ENCODE measurements around the gene SLC49A3. TPM values are rescaled to one million over a fixed set of nuclear protein-coding genes. Genes with fewer than 3 reads are reported as not detected.
A peak's percentile ranks its signal among the peaks of the same experiment; 100 is the strongest.

Gene SLC49A3
- total RNA-seq, 1 donor from 2014 or later: 3.3 TPM

- DNase-seq (ENCODE audit: extremely low spot score, unreplicated experiment): no peak
- no peaks in the 10 kb centered on the region for H3K36me3 Mint-ChIP-seq
These were observed 28.6 kb downstream of the SLC49A3 start for GRCh38 chr4:660401-660800.

GRCh38 chr4:659851-660250, 29.1 kb downstream of the SLC49A3 start:
- TF ChIP-seq, protein P1, sequence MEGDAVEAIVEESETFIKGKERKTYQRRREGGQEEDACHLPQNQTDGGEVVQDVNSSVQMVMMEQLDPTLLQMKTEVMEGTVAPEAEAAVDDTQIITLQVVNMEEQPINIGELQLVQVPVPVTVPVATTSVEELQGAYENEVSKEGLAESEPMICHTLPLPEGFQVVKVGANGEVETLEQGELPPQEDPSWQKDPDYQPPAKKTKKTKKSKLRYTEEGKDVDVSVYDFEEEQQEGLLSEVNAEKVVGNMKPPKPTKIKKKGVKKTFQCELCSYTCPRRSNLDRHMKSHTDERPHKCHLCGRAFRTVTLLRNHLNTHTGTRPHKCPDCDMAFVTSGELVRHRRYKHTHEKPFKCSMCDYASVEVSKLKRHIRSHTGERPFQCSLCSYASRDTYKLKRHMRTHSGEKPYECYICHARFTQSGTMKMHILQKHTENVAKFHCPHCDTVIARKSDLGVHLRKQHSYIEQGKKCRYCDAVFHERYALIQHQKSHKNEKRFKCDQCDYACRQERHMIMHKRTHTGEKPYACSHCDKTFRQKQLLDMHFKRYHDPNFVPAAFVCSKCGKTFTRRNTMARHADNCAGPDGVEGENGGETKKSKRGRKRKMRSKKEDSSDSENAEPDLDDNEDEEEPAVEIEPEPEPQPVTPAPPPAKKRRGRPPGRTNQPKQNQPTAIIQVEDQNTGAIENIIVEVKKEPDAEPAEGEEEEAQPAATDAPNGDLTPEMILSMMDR (conservative IDR thresholded peaks at IDR 0.05): no peak

More at GRCh38 chr4:660401-660800, 28.6 kb downstream of the SLC49A3 start:
- Mint-ChIP-seq H3K27ac (no peak overlapping the region), H3K27me3 (no peaks in the 10 kb centered on the region), H3K4me1 (ENCODE audit: unreplicated experiment) (no peaks in the 10 kb centered on the region), H3K4me3 (no peak overlapping the region), H3K9me3 (no peaks in the 10 kb centered on the region)
- TF ChIP-seq, protein P1 (conservative IDR thresholded peaks at IDR 0.05): no peak

DNA sequence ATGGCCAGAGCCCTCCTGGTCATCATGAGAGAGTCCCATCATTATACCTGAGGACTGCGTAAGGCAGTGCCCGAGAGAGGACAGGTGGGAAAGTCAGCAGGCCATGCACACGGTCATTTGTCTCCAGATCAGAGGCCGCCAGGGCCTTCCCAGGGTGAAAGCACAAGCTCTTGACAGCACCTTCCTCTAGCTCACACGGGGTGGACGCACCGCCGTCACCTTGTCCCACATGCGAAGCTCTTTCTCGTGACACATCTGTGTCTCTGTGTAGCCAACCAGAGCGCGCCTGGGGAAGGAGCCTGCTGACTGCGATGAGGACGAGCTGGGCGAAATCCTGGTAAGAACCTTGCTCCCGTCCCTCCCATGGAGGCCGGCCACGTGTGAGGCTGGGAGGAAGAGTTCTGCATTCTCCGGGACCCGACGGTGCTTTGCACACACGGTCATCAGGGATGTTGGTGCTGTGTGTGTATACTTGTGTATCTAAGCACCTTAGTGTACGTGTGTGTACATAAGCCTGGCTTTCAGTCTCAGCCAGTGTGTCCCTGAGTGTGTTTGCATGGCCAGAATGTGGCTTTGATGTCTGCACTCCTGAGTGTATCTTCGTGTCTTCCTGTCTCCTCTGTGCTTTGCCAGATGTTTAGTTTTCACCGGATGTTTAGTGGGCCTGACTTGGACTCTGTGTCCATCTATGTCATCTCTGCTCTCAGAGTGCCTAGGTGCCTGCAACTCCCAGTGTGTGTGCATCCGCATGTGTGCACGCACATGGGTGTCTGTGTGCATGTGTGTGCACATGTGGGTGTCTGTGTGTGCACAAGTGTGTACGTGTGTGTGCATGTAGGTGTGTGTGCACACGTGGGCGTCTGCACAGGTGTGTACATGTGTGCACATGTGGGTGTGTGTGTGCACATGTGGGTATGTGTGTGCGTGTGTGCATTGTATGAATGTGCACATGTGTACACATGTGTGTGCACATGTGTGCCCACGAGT, 30.0 kb downstream of the SLC49A3 start:
- H3K4me1 Mint-ChIP-seq (ENCODE audit: unreplicated experiment): no peaks in the 10 kb centered on the region
- H3K27me3 Mint-ChIP-seq: no peaks in the 10 kb centered on the region
- TF ChIP-seq, protein P1 (conservative IDR thresholded peaks at IDR 0.05): no peak
- no peaks in the 10 kb centered on the region for H3K36me3 Mint-ChIP-seq
- DNase-seq (ENCODE audit: extremely low spot score, unreplicated experiment): no peak
- H3K9me3 Mint-ChIP-seq: no peaks in the 10 kb centered on the region
- H3K4me3 Mint-ChIP-seq: peak overlapping the region; percentile 23
- peak overlapping the region; percentile 56 for H3K27ac Mint-ChIP-seq

More at GRCh38 chr4:659851-660250, 29.1 kb downstream of the SLC49A3 start:
- peak overlapping the region; percentile 40 for H3K27ac Mint-ChIP-seq
- H3K4me3 Mint-ChIP-seq: no peak overlapping the region
- H3K9me3 Mint-ChIP-seq: no peaks in the 10 kb centered on the region
- no peaks in the 10 kb centered on the region for H3K36me3 Mint-ChIP-seq
- no peak for DNase-seq (ENCODE audit: extremely low spot score, unreplicated experiment)
- no peaks in the 10 kb centered on the region for H3K4me1 Mint-ChIP-seq (ENCODE audit: unreplicated experiment)
- no peaks in the 10 kb centered on the region for H3K27me3 Mint-ChIP-seq

DNA sequence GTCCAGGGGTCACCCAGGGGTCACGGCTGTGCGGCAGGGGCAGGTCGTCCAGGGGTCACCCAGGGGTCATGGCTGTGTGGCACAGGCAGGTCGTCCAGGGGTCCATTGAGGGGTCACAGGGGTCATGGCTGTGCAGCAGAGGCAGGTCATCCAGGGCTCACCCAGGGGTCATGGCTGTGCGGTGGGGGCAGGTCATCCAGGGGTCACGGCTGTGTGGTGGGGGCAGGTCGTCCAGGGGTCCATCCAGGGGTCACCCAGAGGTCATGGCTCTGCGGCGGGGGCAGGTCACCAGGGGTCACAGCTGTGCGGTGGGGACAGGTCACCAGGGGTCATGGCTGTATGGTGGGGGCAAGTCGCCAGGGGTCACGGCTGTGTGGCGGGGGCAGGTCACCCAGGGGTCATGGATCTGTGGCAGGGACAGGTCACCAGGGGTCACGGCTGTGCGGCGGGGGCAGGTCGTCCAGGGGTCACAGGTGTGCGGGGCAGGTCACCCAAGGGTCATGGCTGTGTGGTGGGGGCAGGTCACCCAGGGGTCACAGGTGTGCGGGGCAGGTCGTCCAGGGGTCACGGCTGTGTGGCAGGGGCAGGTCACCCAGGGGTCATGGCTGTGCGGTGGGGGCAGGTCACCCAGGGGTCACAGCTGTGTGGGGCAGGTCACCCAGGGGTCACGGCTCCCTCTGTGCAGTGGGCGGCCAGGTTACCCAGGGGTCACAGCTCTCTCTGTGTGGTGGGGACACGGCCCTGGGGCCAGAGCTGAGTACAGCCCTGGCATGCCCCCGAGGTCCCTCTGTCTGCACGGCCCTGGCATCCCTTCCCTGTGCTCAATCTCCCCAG, 30.9 kb downstream of the SLC49A3 start:
- H3K4me3 Mint-ChIP-seq: peak overlapping the region; percentile 23
- TF ChIP-seq, protein P1 (conservative IDR thresholded peaks at IDR 0.05): no peak
- no peaks in the 10 kb centered on the region for H3K4me1 Mint-ChIP-seq (ENCODE audit: unreplicated experiment)
- no peak for DNase-seq (ENCODE audit: extremely low spot score, unreplicated experiment)
- no peaks in the 10 kb centered on the region for H3K27me3 Mint-ChIP-seq
- peak overlapping the region; percentile 56 for H3K27ac Mint-ChIP-seq
- no peaks in the 10 kb centered on the region for H3K9me3 Mint-ChIP-seq
- no peaks in the 10 kb centered on the region for H3K36me3 Mint-ChIP-seq

DNA sequence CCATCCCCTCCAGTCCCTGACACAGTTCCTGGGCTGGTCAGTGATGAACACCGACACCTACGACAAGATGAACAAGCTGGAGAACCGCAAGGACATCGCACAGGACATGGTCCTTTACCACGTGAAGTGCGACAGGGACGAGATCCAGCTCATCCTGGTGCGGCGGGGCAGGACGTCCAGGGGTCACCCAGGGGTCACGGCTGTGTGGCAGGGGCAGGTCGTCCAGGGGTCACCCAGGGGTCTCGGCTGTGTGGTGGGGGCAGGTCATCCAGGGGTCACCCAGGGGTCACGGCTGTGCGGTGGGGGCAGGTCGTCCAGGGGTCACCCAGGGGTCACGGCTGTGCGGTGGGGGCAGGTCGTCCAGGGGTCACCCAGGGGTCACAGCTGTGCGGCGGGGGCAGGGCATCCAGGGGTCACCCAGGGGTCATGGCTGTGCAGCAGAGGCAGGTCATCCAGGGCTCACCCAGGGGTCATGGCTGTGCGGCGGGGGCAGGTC, 31.6 kb downstream of the SLC49A3 start:
- DNase-seq (ENCODE audit: extremely low spot score, unreplicated experiment): no peak
- H3K36me3 Mint-ChIP-seq: no peaks in the 10 kb centered on the region
- H3K4me1 Mint-ChIP-seq (ENCODE audit: unreplicated experiment): no peaks in the 10 kb centered on the region
- no peaks in the 10 kb centered on the region for H3K27me3 Mint-ChIP-seq
- TF ChIP-seq, protein P1 (conservative IDR thresholded peaks at IDR 0.05): no peak
- no peaks in the 10 kb centered on the region for H3K9me3 Mint-ChIP-seq
- H3K27ac Mint-ChIP-seq: peak overlapping the region; percentile 50
- no peak overlapping the region for H3K4me3 Mint-ChIP-seq
